H9 (cell line): Measurements from ENCODE around the gene SYTL5. TPM values are rescaled to one million over a fixed set of nuclear protein-coding genes. Genes with fewer than 3 reads are reported as not detected.

Source experiments
- DNase-seq: peaks from one replicate; pipeline ENCODE4 v3.0.0-alpha.2; 2017
- H2AFZ ChIP-seq: one replicate; pipeline ENCODE4 v1.6.1; 2013; ENCODE audit warnings: mild to moderate bottlenecking, low read length, control low read depth, moderate library complexity
- H2AK5ac ChIP-seq: 2 replicates; pipeline ENCODE4 v1.6.1; 2013; ENCODE audit warnings: low read length, control low read depth, mixed read lengths; ENCODE audit not compliant: insufficient read length
- H2BK120ac ChIP-seq: one replicate; pipeline ENCODE4 v1.6.1; 2013; ENCODE audit warnings: low read depth, mild to moderate bottlenecking, low read length, control low read depth, inconsistent platforms; ENCODE audit not compliant: poor library complexity, severe bottlenecking
- H2BK12ac ChIP-seq: 2 replicates; pipeline ENCODE4 v1.6.1; 2013; ENCODE audit warnings: low read length, control low read depth, mixed read lengths, low read depth; ENCODE audit not compliant: insufficient read length
- H2BK15ac ChIP-seq: 2 replicates; pipeline ENCODE4 v1.6.1; 2013; ENCODE audit warnings: low read depth, low read length, control low read depth
- H2BK20ac ChIP-seq: one replicate; pipeline ENCODE4 v1.6.1; 2013; ENCODE audit warnings: low read depth, mild to moderate bottlenecking, low read length, control low read depth, inconsistent platforms; ENCODE audit not compliant: poor library complexity, severe bottlenecking
- H2BK5ac ChIP-seq: 2 replicates; pipeline ENCODE4 v1.6.1; 2013; ENCODE audit warnings: low read length, control low read depth, mixed read lengths; ENCODE audit not compliant: insufficient read length
- H3K14ac ChIP-seq: 2 replicates; pipeline ENCODE4 v1.6.1; 2013; ENCODE audit warnings: low read length, control low read depth; ENCODE audit not compliant: insufficient read depth
- H3K18ac ChIP-seq: 2 replicates; pipeline ENCODE4 v1.6.1; 2013; ENCODE audit warnings: low read depth, mild to moderate bottlenecking, mixed read lengths, low read length, control low read depth; ENCODE audit not compliant: insufficient read length
- H3K23ac ChIP-seq: 2 replicates; pipeline ENCODE4 v1.6.1; 2013; ENCODE audit warnings: low read length, control low read depth, mixed read lengths, low read depth; ENCODE audit not compliant: insufficient read length
- H3K23me2 ChIP-seq: 2 replicates; pipeline ENCODE4 v1.6.1; 2013; ENCODE audit warnings: low read depth, mild to moderate bottlenecking, mixed read lengths, low read length, control low read depth; ENCODE audit not compliant: insufficient read length, poor library complexity, severe bottlenecking
- H3K27ac ChIP-seq: 2 replicates; pipeline ENCODE4 v1.5.1; 2013; ENCODE audit warnings: low read length, control low read depth, mixed read lengths, low read depth; ENCODE audit not compliant: insufficient read length
- H3K27me3 ChIP-seq: 2 replicates; pipeline ENCODE4 v1.6.1; 2013; ENCODE audit warnings: low read length, control low read depth, inconsistent platforms; ENCODE audit not compliant: insufficient read depth
- H3K4ac ChIP-seq: 2 replicates; pipeline ENCODE4 v1.6.1; 2013; ENCODE audit warnings: low read depth, mild to moderate bottlenecking, control low read depth, inconsistent platforms, low read length, moderate library complexity
- H3K4me1 ChIP-seq: 2 replicates; pipeline ENCODE4 v1.6.1; 2013; ENCODE audit warnings: low read length, control low read depth, inconsistent platforms; ENCODE audit not compliant: insufficient read depth
- H3K4me2 ChIP-seq: 2 replicates; pipeline ENCODE4 v1.6.1; 2013; ENCODE audit warnings: low read length, control low read depth, mixed read lengths; ENCODE audit not compliant: insufficient read length, insufficient read depth
- H3K56ac ChIP-seq: 2 replicates; pipeline ENCODE4 v1.6.1; 2013; ENCODE audit warnings: low read depth, mild to moderate bottlenecking, mixed read lengths, low read length, control low read depth; ENCODE audit not compliant: insufficient read length
- H3K79me1 ChIP-seq: 2 replicates; pipeline ENCODE4 v1.6.1; 2013; ENCODE audit warnings: low read depth, mild to moderate bottlenecking, moderate library complexity, low read length, control low read depth, inconsistent platforms; ENCODE audit not compliant: insufficient read depth, poor library complexity, severe bottlenecking
- H3K79me2 ChIP-seq: 2 replicates; pipeline ENCODE4 v1.6.1; 2013; ENCODE audit warnings: low read length, control low read depth, inconsistent platforms; ENCODE audit not compliant: insufficient read depth
- H3K9ac ChIP-seq: 2 replicates; pipeline ENCODE4 v1.6.1; 2013; ENCODE audit warnings: low read length, control low read depth, mixed read lengths; ENCODE audit not compliant: insufficient read length; ENCODE audit errors: extremely low read depth
- H3K9me3 ChIP-seq: one replicate; pipeline ENCODE4 v1.6.1; 2013; ENCODE audit warnings: low read depth, low read length, inconsistent platforms; ENCODE audit not compliant: control insufficient read depth
- H3T11ph ChIP-seq: one replicate; pipeline ENCODE4 v1.6.1; 2013; ENCODE audit warnings: mild to moderate bottlenecking, low read length, control low read depth, inconsistent platforms
- H4K20me1 ChIP-seq: one replicate; pipeline ENCODE4 v1.6.1; 2013; ENCODE audit not compliant: control insufficient read depth, insufficient read length, insufficient read depth
- H4K5ac ChIP-seq: 2 replicates; pipeline ENCODE4 v1.6.1; 2013; ENCODE audit warnings: low read depth, mild to moderate bottlenecking, mixed read lengths, low read length, control low read depth; ENCODE audit not compliant: insufficient read length
- H4K8ac ChIP-seq: replicated peaks from 2 replicates; pipeline ENCODE4 v1.6.1; 2013; ENCODE audit warnings: low read length, control low read depth, mixed read lengths, low read depth; ENCODE audit not compliant: insufficient read length
- H4K91ac ChIP-seq: 2 replicates; pipeline ENCODE4 v1.6.1; 2013; ENCODE audit warnings: low read depth, mild to moderate bottlenecking, moderate library complexity, mixed read lengths, low read length, control low read depth; ENCODE audit not compliant: insufficient read length
- H3K27ac Mint-ChIP-seq, 3 experiments: 2 replicates in 2 of 3; 3 replicates in 1 of 3; pipeline ENCODE4 v1.8.0; 2020 to 2021; ENCODE audit warnings: mixed read lengths in 3 of 3, mild to moderate bottlenecking in 1 of 3, moderate library complexity in 1 of 3
- H3K27me3 Mint-ChIP-seq: 2 replicates; pipeline ENCODE4 v1.8.0; 2021; ENCODE audit warnings: low read depth, mild to moderate bottlenecking, moderate library complexity, mixed read lengths
- H3K36me3 Mint-ChIP-seq, 3 experiments: 2 replicates in 2 of 3; 3 replicates in 1 of 3; pipeline ENCODE4 v1.8.0; 2020 to 2021; ENCODE audit warnings: low read depth in 3 of 3, mixed read lengths in 3 of 3; ENCODE audit not compliant: insufficient read depth in 1 of 3
- H3K4me1 Mint-ChIP-seq, 2 experiments: 2 replicates each; pipeline ENCODE4 v1.8.0; 2020; ENCODE audit warnings: mixed read lengths in 2 of 2
- H3K4me3 Mint-ChIP-seq, 2 experiments: 2 replicates in 1 of 2; 3 replicates in 1 of 2; pipeline ENCODE4 v1.8.0; 2020 to 2021; ENCODE audit warnings: mild to moderate bottlenecking in 2 of 2, mixed read lengths in 2 of 2, moderate library complexity in 1 of 2
- H3K9me3 Mint-ChIP-seq, 2 experiments: 2 replicates in 1 of 2; 3 replicates in 1 of 2; pipeline ENCODE4 v1.8.0; 2020; ENCODE audit warnings: mild to moderate bottlenecking in 2 of 2, mixed read lengths in 2 of 2, moderate library complexity in 1 of 2
- CTCF ChIP-seq: fragments of 200-600 bp; sonication (generic); conservative IDR thresholded peaks from 3 replicates; pipeline ENCODE4 v1.8.0; 2021; ENCODE audit warnings: antibody characterized with exemption, mild to moderate bottlenecking
- WGBS: extraction: QIAGEN DNeasy Blood & Tissue Kit; methylation state at CpG from one replicate; pipeline ENCODE4 v1.1.7; 2013; ENCODE audit warnings: missing lambda C conversion rate, low lambda C conversion rate, mixed read lengths; ENCODE audit not compliant: insufficient read length; ENCODE audit errors: extremely low coverage; 5-methylcytosine and 5-hydroxymethylcytosine counted together
- total RNA-seq: library from RNA; stranded (reverse); gene quantifications from 2 replicates; pipeline ENCODE4 v1.2.1, GENCODE V29; 2021

SYTL5 gene
- total RNA-seq, 1 experiment from 2014 or later, result 0.15 TPM

- Mint-ChIP-seq H3K4me3 (no peak overlapping the region), H3K4me1 (peaks cover 0 to 5% of the 10 kb centered on the region in 2 experiments; a peak in 1 of 4 replicates), H3K27ac (no peak overlapping the region), H3K27me3 (no peaks in the 10 kb centered on the region), H3K36me3 (no peaks in the 10 kb centered on the region; a peak in 2 of 7 replicates), H3K9me3 (peaks cover 65 to 69% of the 10 kb centered on the region in 2 experiments)
- Histone ChIP-seq H3K4ac (no peak overlapping the region), H3K23ac (no peak overlapping the region), H3K27ac (no peak overlapping the region), H2BK20ac (no peak overlapping the region), H3K9ac (no peak overlapping the region), H3K79me2 (no peaks in the 10 kb centered on the region), H3K4me1 (no peaks in the 10 kb centered on the region), H4K20me1 (no peaks in the 10 kb centered on the region), H4K91ac (no peak overlapping the region), H3K27me3 (no peaks in the 10 kb centered on the region), H2AFZ (no peak overlapping the region), H2BK5ac (no peak overlapping the region), H2AK5ac (no peak overlapping the region), H3K18ac (no peak overlapping the region), H3K4me2 (no peak overlapping the region), H2BK15ac (no peak overlapping the region), H3K79me1 (no peaks in the 10 kb centered on the region), H4K5ac (no peak overlapping the region), H4K8ac (no peak overlapping the region), H3T11ph (no peak overlapping the region), H3K9me3 (no peaks in the 10 kb centered on the region), H2BK120ac (no peak overlapping the region), H3K23me2 (no peaks in the 10 kb centered on the region), H3K14ac (no peak overlapping the region), H2BK12ac (no peak overlapping the region), H3K56ac (no peak overlapping the region)
- DNase-seq, result no peak
- TF ChIP-seq CTCF, result no peak
- WGBS, result no CpG with 5 or more reads among the region's 8 CpGs
These were observed 12.5 kb downstream of the SYTL5 start for GRCh38 chrX:38018766-38019425.
